ENCODE data around the gene COQ7. TPM values are rescaled to one million over a fixed set of nuclear protein-coding genes. Genes with fewer than 3 reads are reported as not detected.
A peak's percentile ranks its signal among the peaks of the same experiment; 100 is the strongest.

COQ7 gene
- total RNA-seq, 3 donors from 2014 or later = 13.8 to 20.2 (median 16.4) TPM

DNA sequence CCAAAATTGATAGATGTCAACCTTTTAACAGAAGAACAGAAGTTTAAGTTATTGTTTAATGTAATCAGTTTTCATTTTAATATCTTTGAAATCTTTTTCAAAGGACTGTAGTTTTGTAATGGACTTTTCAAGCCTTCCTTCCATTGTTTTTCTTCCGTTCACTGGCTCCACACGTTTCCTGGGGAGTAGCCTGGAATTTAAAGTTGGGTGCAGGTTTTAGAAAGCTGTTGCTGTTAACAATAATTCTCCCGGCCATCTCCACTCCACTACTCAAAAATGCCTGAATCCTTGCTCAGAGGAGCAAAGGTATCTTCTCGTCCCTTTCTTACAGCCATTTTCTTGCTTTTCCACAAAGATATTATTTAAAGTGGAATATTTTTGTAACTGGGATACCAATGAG, 4.7 kb upstream of the COQ7 start:
- Histone ChIP-seq H3K4me1 (no peaks in the 10 kb centered on the region), H3K9me3 (no peaks in the 10 kb centered on the region), H3K36me3 (no peaks in the 10 kb centered on the region), H3K27ac (no peak overlapping the region), H3K27me3 (no peaks in the 10 kb centered on the region), H3K4me3 (no peak overlapping the region)
- intact Hi-C loops (cut with DNase I; ENCODE audit: low total_unique reads) = no loop called here
- DNase-seq (ENCODE audit: low spot score in 2 of 2) = no peak
- TF ChIP-seq POLR2AphosphoS5 (IDR thresholded peaks at IDR 0.05) = no peak

GRCh38 chr16:19066988-19067348, 446 bp upstream of the COQ7 start:
- H3K36me3 ChIP-seq = no peaks in the 10 kb centered on the region
- peak overlapping the region; percentile 100 for H3K27ac ChIP-seq
- no peaks in the 10 kb centered on the region for H3K27me3 ChIP-seq
- TF ChIP-seq POLR2AphosphoS5 (IDR thresholded peaks at IDR 0.05) = no peak
- no peak for TF ChIP-seq POLR2A (IDR thresholded peaks at IDR 0.05)
- TF ChIP-seq CTCF (IDR thresholded peaks at IDR 0.05) = no peak
- H3K4me3 ChIP-seq = peak overlapping the region; percentile 80 to 93 (median 81)
- DNase-seq (ENCODE audit: low spot score in 2 of 2) = no peak
- H3K4me1 ChIP-seq = no peaks in the 10 kb centered on the region
- H3K9me3 ChIP-seq = no peaks in the 10 kb centered on the region
- intact Hi-C loops (cut with DNase I; ENCODE audit: low total_unique reads) = no loop called here

- TF ChIP-seq POLR2AphosphoS5 (IDR thresholded peaks at IDR 0.05) (no peak), CTCF (IDR thresholded peaks at IDR 0.05) (no peak), POLR2A (IDR thresholded peaks at IDR 0.05) (no peak)
- Histone ChIP-seq H3K36me3 (no peaks in the 10 kb centered on the region), H3K4me3 (peak overlapping the region; percentile 80 to 93 (median 81)), H3K27me3 (no peaks in the 10 kb centered on the region), H3K4me1 (no peaks in the 10 kb centered on the region), H3K9me3 (no peaks in the 10 kb centered on the region), H3K27ac (peak overlapping the region; percentile 100)
- DNase-seq (ENCODE audit: low spot score in 2 of 2) = peak in 1 of 2 donors; percentile 34
- intact Hi-C loops (cut with DNase I; ENCODE audit: low total_unique reads) = no loop called here
These were observed 912 bp downstream of the COQ7 start for GRCh38 chr16:19068237-19068815.

DNA sequence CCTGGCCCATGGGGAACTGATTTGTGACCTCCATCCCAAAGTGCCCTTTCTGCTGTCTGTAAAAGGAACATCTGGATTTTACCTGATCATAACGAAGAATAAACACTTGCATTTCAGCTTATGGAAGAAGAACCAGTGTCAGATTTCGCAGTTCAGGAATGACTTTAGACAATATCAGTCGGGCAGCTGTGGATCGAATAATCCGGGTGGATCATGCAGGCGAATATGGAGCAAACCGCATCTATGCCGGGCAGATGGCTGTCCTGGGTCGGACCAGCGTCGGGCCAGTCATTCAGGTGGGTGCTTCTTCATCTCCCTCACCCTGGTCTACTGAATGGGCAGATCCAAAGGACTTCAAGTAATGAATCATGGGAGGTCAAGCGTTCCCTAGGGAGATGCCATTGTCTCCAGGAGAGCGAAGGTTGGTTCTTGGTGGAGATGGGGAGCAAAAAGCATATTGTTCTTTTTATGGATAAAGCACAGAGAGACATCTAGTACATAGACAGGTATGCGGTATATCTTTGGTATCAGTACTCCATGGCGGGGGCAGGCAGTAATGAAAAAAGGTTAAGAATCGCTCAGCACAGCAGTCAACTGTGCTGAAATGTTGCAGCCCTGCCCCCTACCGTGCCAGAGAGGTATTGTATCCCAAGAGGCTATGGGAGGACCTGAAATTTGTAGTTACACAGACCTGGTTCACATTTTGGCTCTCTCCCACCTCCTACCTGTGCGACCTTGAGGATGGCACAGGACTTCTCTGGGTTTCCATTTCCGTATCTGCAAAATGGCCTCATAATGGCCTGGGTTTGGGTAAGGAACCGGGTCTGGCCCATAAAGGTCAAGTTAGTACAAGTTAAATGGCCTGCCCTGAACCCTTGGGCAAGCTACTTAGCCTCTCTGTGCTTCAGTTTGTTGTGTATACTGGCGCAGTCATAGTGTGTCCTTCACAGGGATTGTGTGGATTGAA, 4.7 kb downstream of the COQ7 start:
- Histone ChIP-seq H3K4me3 (no peak overlapping the region), H3K27ac (no peak overlapping the region), H3K36me3 (no peaks in the 10 kb centered on the region), H3K4me1 (no peaks in the 10 kb centered on the region), H3K27me3 (no peaks in the 10 kb centered on the region), H3K9me3 (no peaks in the 10 kb centered on the region)
- peak in 1 of 2 donors; percentile 63 for DNase-seq (ENCODE audit: low spot score in 2 of 2)
- TF ChIP-seq CTCF (IDR thresholded peaks at IDR 0.05) = peak in 2 of 3 donors; percentile 57 to 67
- no peak for TF ChIP-seq POLR2A (IDR thresholded peaks at IDR 0.05)
- intact Hi-C loops (cut with DNase I; ENCODE audit: low total_unique reads) = no loop called here

DNA sequence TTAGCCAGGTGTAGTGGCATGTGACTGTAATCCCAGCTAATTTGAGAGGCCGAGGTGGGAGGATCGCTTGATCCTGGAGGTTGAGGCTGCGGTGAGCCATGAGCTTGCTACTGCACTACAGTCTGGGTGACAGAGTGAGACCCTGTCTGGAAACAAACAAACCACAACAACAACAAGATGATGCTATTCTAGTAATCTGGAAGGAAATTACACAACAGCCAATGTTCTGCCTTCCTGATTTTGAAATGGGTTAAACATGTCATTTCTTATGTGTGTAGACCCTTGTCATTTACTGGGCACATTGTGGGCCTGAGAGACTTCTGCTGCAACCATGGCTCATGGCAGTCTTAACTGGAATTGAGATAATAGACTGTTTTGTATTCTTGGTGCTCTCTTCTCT, 5.9 kb downstream of the COQ7 start:
- no peak for DNase-seq (ENCODE audit: low spot score in 2 of 2)
- TF ChIP-seq POLR2A (IDR thresholded peaks at IDR 0.05) (no peak), POLR2AphosphoS5 (IDR thresholded peaks at IDR 0.05) (no peak), CTCF (IDR thresholded peaks at IDR 0.05) (no peak)
- H3K36me3 ChIP-seq = no peaks in the 10 kb centered on the region
- no peaks in the 10 kb centered on the region for H3K4me1 ChIP-seq
- H3K4me3 ChIP-seq = no peak overlapping the region
- intact Hi-C loops (cut with DNase I; ENCODE audit: low total_unique reads) = no loop called here
- no peak overlapping the region for H3K27ac ChIP-seq
- no peaks in the 10 kb centered on the region for H3K9me3 ChIP-seq
- H3K27me3 ChIP-seq = no peaks in the 10 kb centered on the region

Measured in breast epithelium (tissue), 4 donors.